Measurements from ENCODE around the gene GLIS1. TPM values are rescaled to one million over a fixed set of nuclear protein-coding genes. Genes with fewer than 3 reads are reported as not detected.

Gene GLIS1
- total RNA-seq, 1 experiment from 2014 or later, result 0.28 TPM

DNA sequence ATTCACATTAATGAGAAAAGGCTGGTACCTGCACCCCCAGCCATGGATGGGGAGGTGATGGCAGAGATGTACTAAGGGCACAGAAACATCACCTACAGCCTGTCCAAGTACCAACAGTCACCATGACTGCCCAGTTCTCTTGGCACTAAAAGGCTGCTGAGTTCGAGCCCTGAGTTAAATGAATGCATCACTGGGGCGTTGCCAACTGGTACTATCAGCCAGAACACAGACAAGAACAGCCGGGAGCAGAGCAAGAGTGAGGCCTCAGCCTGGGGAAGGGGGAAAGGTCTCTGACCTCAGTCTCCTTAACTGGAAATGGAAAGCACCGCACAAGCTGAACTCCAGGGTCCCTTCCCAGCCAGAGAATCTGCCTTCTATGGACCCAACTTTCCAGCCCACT lies 60.5 kb downstream of the GLIS1 start:
- H2BK5ac ChIP-seq (ENCODE audit: insufficient read length, low read length), result no peak overlapping the region
- no peak overlapping the region for H4K91ac ChIP-seq (ENCODE audit: insufficient read length, low read depth, low read length)
- no peak overlapping the region for H3K14ac ChIP-seq (ENCODE audit: insufficient read depth, low read length)
- no peak overlapping the region for H4K5ac ChIP-seq (ENCODE audit: insufficient read length, low read depth, low read length)
- H2AK5ac ChIP-seq (ENCODE audit: insufficient read length, low read length), result no peak overlapping the region
- Mint-ChIP-seq H3K9me3 (no peaks in the 10 kb centered on the region), H3K4me1 (peaks cover 18 to 20% of the 10 kb centered on the region in 2 experiments), H3K4me3 (no peak overlapping the region), H3K36me3 (ENCODE audit: insufficient read depth in 1 of 3, low read depth in 3 of 3) (no peaks in the 10 kb centered on the region), H3K27me3 (ENCODE audit: low read depth) (peaks cover 30% of the 10 kb centered on the region), H3K27ac (0 out of 7 replicates have a peak overlapping the region, but pooled peaks of 1 of the 3 experiments have one; percentile 60)
- H2BK20ac ChIP-seq (ENCODE audit: low read depth, low read length, poor library complexity, severe bottlenecking), result no peak overlapping the region
- no peak overlapping the region for H3K56ac ChIP-seq (ENCODE audit: insufficient read length, low read depth, low read length)
- H3K9me3 ChIP-seq (ENCODE audit: control insufficient read depth, low read depth, low read length), result no peaks in the 10 kb centered on the region
- TF ChIP-seq, protein P1, sequence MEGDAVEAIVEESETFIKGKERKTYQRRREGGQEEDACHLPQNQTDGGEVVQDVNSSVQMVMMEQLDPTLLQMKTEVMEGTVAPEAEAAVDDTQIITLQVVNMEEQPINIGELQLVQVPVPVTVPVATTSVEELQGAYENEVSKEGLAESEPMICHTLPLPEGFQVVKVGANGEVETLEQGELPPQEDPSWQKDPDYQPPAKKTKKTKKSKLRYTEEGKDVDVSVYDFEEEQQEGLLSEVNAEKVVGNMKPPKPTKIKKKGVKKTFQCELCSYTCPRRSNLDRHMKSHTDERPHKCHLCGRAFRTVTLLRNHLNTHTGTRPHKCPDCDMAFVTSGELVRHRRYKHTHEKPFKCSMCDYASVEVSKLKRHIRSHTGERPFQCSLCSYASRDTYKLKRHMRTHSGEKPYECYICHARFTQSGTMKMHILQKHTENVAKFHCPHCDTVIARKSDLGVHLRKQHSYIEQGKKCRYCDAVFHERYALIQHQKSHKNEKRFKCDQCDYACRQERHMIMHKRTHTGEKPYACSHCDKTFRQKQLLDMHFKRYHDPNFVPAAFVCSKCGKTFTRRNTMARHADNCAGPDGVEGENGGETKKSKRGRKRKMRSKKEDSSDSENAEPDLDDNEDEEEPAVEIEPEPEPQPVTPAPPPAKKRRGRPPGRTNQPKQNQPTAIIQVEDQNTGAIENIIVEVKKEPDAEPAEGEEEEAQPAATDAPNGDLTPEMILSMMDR (conservative IDR thresholded peaks at IDR 0.05), result no peak
- H2AFZ ChIP-seq (ENCODE audit: low read length), result no peak overlapping the region
- no CpG with 5 or more reads among the region's 4 CpGs for WGBS (ENCODE audit: extremely low coverage, insufficient read length, low lambda C conversion rate)
- H3K4me2 ChIP-seq (ENCODE audit: insufficient read depth, insufficient read length, low read length), result no peak overlapping the region
- no peak for DNase-seq
- no peaks in the 10 kb centered on the region; the same call in 1 of the 2 replicates for H3K27me3 ChIP-seq (ENCODE audit: insufficient read depth, low read length)
- no peak overlapping the region for H3K27ac ChIP-seq (ENCODE audit: insufficient read length, low read depth, low read length)
- no peaks in the 10 kb centered on the region for H4K20me1 ChIP-seq (ENCODE audit: control insufficient read depth, insufficient read depth, insufficient read length)
- no peak overlapping the region for H3K4ac ChIP-seq (ENCODE audit: low read depth, low read length)
- no peak overlapping the region for H3K18ac ChIP-seq (ENCODE audit: insufficient read length, low read depth, low read length)
- no peak overlapping the region for H3T11ph ChIP-seq (ENCODE audit: low read length)
- no peaks in the 10 kb centered on the region for H3K23me2 ChIP-seq (ENCODE audit: insufficient read length, low read depth, low read length, poor library complexity, severe bottlenecking)
- no peaks in the 10 kb centered on the region for H3K4me1 ChIP-seq (ENCODE audit: insufficient read depth, low read length)
- H3K79me1 ChIP-seq (ENCODE audit: insufficient read depth, low read depth, low read length, poor library complexity, severe bottlenecking), result no peaks in the 10 kb centered on the region
- no peak overlapping the region for H3K9ac ChIP-seq (ENCODE audit: extremely low read depth, insufficient read length, low read length)
- no peak overlapping the region for H3K23ac ChIP-seq (ENCODE audit: insufficient read length, low read depth, low read length)
- no peaks in the 10 kb centered on the region for H3K79me2 ChIP-seq (ENCODE audit: insufficient read depth, low read length)
- H2BK15ac ChIP-seq (ENCODE audit: low read depth, low read length), result no peak overlapping the region
- no peak overlapping the region for H2BK12ac ChIP-seq (ENCODE audit: insufficient read length, low read depth, low read length)
- H4K8ac ChIP-seq (replicated peaks; ENCODE audit: insufficient read length, low read depth, low read length), result no peak overlapping the region
- no peak overlapping the region for H2BK120ac ChIP-seq (ENCODE audit: low read depth, low read length, poor library complexity, severe bottlenecking)
